ENCODE results near the gene RAB10.

Gene RAB10

GRCh38 chr2:26123426-26123825, 89.5 kb downstream of the RAB10 start:
- FAIRE-seq, result no peak
- TF ChIP-seq POLR2A (IDR thresholded peaks at IDR 0.05; ENCODE audit: low read depth, low read length), result no peak

GRCh38 chr2:26126074-26126473, 92.2 kb downstream of the RAB10 start:
- no peak for FAIRE-seq

More at GRCh38 chr2:26123426-26123825, 89.5 kb downstream of the RAB10 start:
- DNase-seq (ENCODE audit: insufficient read length, low spot score), result no peak

GRCh38 chr2:26128176-26128575, 94.3 kb downstream of the RAB10 start:
- no peak for FAIRE-seq
- DNase-seq (ENCODE audit: insufficient read length, low spot score), result no peak
- no peak for TF ChIP-seq POLR2A (IDR thresholded peaks at IDR 0.05; ENCODE audit: low read depth, low read length)

More at GRCh38 chr2:26126074-26126473, 92.2 kb downstream of the RAB10 start:
- no peak for TF ChIP-seq POLR2A (IDR thresholded peaks at IDR 0.05; ENCODE audit: low read depth, low read length)
- DNase-seq (ENCODE audit: insufficient read length, low spot score), result no peak

DNA sequence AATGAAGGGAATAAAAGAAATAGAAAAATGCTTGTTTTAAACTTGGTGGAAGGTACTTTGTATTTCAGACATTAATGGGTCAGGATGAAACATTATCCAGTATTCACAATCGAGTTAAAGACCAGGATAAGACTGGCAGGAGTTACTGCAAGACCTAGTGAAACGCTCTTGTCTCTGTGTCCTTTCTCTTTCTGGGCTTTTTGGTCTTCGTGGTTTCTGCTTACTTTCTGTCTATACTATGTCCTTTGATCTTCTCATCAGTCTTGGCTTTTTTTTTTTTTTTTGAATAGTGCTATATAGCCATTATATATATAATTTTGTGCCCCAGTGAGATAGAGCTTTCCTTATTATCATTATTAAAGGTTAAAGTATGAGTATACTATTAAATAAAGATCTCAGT, 96.9 kb downstream of the RAB10 start:
- DNase-seq (ENCODE audit: insufficient read length, low spot score) (no peak), FAIRE-seq (no peak)
- no peak for TF ChIP-seq POLR2A (IDR thresholded peaks at IDR 0.05; ENCODE audit: low read depth, low read length)

DNA sequence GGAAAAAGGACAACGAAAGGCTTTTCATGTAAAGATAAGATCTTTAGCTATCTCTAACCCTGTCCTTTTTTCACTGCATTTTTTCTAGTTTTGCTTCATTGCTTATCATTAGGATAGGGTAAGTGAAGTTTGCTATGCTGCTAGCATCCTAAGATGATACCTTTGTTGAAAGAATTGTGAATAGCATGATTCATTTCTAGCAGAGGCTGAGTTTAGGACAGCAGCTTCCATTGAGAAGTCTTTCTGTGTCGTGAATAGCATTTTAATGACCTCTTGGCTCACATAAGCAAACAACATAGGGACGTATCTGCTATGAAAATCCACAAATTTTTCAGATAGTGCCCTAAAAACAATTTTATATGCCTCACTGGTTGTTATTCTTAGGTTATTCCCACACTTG, 102.6 kb downstream of the RAB10 start:
- TF ChIP-seq POLR2A (IDR thresholded peaks at IDR 0.05; ENCODE audit: low read depth, low read length), result no peak
- DNase-seq (ENCODE audit: insufficient read length, low spot score) (no peak), FAIRE-seq (peak; percentile 57)

DNA sequence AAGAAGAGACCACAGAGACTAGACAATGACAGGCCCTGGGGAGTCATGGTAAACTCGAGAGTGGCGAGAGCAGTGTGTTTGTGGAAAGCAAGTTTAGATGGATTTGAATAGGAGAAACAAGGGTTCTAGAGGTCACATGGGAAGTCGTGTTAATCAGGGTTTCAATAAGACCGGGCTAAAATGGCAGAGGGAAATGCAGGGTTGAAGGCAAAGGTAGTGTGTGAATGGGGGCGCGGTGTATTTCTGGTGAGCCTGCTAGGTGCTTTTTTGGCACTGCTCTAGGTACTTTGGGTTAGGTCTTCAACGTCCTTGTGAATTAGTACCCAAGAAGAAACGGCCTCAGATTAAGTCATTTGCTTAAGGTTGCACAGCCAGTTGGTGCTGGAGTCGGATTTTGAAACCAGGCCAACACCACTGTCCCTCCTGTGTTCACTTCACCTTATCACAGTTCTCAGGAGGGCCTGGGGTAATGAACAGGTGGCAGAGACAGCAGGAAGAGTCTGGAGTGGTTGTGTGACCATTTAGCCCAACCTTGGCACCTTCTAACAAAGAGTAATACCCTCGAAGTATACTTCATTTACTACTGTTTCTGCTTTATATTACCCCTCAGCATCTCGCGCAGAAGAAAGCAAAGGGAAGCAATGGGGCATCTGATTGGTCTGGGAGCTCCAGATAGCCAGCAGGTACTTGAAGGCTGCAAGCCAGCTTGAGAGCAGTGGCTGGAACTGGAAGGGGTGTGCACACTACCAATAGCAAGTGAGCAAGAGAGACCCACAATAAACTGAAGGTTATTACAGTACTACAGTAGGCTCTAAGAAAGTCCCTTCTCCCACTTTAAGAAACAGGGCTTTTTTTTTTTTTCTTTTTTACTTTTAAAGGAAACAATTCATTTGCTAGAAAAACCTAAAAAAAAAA, 105.6 kb downstream of the RAB10 start:
- FAIRE-seq (no peak), DNase-seq (ENCODE audit: insufficient read length, low spot score) (no peak)
- TF ChIP-seq POLR2A (IDR thresholded peaks at IDR 0.05; ENCODE audit: low read depth, low read length), result no peak

DNA sequence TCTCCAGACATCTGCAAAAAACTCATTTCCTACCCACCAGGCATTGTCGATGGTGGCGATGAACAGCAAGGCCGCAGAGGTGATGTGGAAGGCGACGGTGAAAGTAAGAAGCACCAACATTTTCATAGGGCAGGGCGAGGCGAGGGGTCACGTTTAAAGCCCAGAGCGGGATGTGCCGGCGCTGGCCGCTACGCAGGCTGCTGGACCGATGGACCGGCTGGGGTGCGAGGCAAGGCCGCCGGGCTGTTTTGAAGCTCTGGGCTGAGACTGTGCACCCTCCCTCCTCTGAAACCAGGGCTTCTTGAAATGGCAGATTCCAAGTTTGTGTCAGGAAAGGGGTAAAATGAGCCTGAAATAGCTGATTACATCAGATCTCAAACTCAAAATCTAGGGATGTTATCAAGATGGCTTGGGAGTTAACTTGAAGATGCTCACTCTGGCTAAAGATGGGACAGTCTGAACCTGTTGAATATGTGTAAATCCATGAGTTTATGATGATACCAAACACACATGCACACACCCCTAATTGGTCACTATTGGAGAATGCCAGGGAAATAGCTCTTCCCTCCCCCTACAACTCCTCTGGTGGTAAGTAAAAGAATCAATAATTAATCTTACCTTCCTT, 107.4 kb downstream of the RAB10 start:
- no peak for TF ChIP-seq POLR2A (IDR thresholded peaks at IDR 0.05; ENCODE audit: low read depth, low read length)
- DNase-seq (ENCODE audit: insufficient read length, low spot score) (no peak), FAIRE-seq (no peak)

- no peak for FAIRE-seq
- TF ChIP-seq POLR2A (IDR thresholded peaks at IDR 0.05; ENCODE audit: low read depth, low read length), result no peak
- no peak for DNase-seq (ENCODE audit: insufficient read length, low spot score)
These were observed 110.1 kb downstream of the RAB10 start for GRCh38 chr2:26144031-26144430.

DNA sequence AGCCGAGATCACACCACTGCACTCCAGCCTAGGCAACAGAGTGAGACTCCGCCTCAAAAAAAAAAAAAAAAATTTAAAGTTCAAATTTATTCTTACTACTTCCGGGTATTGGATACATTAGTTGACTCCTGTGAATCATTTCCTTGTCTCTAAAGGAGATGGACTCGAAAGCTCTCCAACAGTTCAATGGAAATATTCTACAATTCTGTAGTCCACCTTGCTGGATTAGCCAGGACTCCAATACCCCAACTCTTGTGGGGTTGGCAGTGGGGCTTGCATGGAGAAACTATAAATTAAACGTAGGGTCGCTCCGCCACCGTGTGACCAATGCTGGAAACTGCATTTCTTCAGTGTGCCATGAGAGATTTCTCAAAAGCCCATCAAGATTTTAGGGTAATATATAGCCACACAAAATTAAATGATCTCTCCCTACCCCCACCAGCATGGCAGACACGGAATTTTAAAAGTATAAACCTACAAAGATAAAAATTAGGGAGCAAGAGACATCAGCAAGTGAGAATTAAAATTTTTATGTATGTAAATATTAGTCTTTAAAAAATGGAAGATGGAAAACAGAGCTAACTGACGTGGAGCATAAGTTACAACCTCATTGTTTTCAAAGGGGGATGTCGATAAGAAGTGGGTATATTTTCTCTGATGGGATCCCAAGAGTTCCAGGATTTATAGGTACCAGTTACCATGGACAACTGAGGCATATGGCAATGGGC, 111.2 kb downstream of the RAB10 start:
- peak; percentile 25 for DNase-seq (ENCODE audit: insufficient read length, low spot score)
- peak; percentile 75 for FAIRE-seq
- no peak for TF ChIP-seq POLR2A (IDR thresholded peaks at IDR 0.05; ENCODE audit: low read depth, low read length)

DNA sequence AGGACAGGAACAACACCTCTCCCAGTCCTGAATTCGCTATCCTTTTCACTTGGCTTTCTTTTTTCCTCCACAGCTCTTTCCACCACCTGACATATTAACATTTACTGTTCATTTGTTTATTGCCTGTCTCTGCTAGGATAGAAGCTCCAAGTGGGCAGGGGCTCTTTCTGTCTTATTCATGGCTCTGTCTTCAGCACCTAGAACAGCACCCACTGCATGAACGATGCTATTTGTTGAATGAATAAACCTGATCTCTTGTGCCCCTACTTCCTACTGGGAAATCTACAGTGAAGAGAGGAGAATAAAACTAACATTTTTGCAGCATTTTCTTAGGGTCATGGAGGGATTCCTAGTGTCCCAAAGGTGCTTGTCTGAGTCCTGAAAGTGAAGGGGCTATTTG, 114.6 kb downstream of the RAB10 start:
- DNase-seq (ENCODE audit: insufficient read length, low spot score), result no peak
- FAIRE-seq, result no peak
- no peak for TF ChIP-seq POLR2A (IDR thresholded peaks at IDR 0.05; ENCODE audit: low read depth, low read length)

DNA sequence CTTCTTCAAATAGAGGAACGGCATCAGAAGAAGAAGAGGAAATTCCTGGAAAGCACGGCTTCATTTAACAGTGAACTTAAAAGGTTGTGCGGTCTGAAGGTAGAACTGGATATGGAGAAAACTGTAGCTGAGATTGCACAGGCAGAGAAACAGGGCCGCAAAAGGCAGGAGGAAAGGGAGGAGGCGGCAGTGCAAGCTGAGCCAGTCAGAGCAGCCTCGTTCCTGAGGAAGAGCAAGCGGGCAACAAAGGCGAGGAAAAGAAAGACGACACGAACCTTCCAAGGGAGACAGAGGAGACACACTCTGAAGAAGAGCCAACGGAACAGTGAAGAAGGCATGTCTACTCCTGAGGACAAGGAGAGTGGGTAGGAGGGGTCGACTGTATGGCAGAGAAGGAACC, 116.4 kb downstream of the RAB10 start:
- DNase-seq (ENCODE audit: insufficient read length, low spot score), result no peak
- no peak for TF ChIP-seq POLR2A (IDR thresholded peaks at IDR 0.05; ENCODE audit: low read depth, low read length)
- no peak for FAIRE-seq

DNA sequence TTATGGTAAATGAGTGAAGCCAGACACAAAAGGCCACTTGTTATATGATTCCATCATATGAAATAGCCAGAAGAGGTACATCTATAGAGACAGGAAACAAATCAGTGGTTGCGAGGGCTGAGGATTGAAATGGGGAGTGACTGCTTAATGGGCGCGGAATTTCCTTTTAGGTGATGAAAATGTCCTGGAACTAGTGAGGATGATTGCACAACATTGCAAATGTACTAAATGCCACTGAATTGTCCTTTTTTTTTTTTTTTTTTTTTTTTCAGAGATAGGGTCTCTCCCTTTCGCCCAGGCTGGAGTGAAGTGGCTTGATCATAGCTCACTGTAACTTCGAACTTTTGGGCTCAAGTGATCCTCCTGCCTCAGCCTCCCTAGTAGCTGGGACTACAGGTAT, 123.7 kb downstream of the RAB10 start:
- no peak for DNase-seq (ENCODE audit: insufficient read length, low spot score)
- FAIRE-seq, result no peak

DNA sequence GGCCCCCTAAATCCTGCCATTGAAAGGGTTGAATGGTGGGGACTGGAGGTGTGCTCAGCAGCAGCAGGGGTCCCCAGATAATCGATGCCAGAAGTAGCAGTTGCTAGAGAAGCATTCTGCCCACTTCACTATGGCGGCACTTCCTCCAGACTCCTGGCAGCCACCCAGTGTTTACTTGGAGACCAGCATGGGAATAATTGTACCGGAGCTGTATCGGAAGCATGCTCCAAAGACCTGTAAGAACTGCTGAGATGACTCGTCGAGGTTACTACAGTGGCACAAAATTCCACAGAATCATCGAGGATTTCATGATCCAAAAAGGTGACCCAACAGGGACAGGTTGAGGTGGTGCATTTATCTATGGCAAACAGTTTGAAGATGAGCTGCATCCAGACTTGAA, 128.0 kb downstream of the RAB10 start:
- no peak for TF ChIP-seq POLR2A (IDR thresholded peaks at IDR 0.05; ENCODE audit: low read depth, low read length)
- no peak for DNase-seq (ENCODE audit: insufficient read length, low spot score)
- FAIRE-seq, result no peak

More for the DNA sequence above, 123.7 kb downstream of the RAB10 start:
- no peak for TF ChIP-seq POLR2A (IDR thresholded peaks at IDR 0.05; ENCODE audit: low read depth, low read length)

- TF ChIP-seq POLR2A (IDR thresholded peaks at IDR 0.05; ENCODE audit: low read depth, low read length), result no peak
- no peak for FAIRE-seq
- no peak for DNase-seq (ENCODE audit: insufficient read length, low spot score)
These were observed 129.1 kb downstream of the RAB10 start for GRCh38 chr2:26162963-26163362.
